Measurements from ENCODE around the gene CORO2B.
A peak's percentile ranks its signal among the peaks of the same experiment; 100 is the strongest.

The CORO2B gene

GRCh38 chr15:68574629-68575028 is 4.2 kb upstream of the CORO2B start:
- no peak for DNase-seq

DNA sequence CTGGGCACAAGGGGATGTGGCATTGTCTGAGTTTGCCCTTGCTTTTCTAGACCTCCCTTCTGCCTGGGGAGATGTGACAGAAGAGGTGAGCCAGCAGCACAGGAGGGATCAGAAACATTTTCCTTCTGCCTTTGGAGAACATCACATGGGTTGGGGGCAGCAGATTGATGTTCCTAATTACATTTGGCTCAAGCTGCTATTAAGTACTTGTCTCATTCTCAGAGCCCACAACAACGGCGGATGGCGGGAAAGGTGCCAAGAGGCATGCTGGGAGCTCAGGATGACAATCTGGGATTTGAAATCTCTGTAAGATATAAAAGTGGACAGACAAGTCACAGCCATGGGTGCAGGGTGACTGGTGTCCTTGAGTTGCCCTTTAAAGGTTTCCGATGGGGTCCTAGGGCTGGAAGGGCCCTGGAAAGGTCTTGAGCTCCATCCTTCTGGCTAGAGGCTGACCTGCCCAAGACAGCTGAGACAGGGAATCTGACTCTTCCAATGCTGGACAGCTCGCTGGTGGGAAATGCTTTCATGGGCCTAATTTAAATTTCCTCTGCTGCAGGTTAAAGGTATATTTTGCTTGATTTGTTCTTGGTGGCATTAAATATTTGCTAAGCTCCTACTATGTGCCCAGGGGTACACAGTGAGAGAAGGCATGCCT is 2.4 kb upstream of the CORO2B start:
- no peak for DNase-seq

DNA sequence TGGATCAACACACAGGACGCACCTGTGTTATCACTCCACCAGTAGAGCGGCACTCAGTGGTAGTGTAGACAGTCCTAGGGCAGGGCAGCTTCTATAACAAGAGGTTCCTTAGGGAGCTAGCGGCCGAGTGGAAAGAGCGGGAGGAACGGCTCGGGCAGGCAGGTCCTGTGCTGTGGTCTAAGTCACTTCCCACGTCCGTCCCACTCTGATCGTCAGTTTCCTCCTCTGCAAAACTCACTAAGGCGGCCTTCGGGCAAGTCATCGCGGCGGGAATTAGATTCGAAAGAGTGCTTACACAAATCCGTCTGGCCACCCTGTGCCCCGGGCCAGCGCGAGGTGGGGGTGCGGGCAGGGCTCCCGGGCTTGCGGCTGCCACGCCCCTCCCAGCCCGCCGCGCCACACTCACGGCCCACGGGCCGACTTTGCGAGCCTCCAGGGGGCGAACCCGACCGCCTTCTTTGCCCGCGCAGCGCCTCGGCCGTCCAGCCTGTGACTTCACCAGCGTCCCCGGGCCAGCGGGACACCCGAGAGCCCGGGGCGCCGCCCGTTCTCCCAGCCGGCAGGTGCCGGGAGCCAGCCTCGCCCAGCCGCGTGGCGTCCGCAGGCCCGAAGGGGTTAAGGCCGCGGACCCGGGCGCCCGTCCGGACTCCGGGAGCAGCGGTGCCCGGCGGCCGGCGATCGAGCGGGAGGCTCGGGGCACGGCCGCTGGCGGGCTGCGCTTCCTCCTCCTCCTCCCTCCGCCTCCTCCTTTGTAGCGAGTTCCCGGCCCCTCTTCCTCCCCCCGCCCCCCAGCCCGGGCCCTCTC is 416 bp upstream of the CORO2B start:
- DNase-seq = peak; percentile 19

DNA sequence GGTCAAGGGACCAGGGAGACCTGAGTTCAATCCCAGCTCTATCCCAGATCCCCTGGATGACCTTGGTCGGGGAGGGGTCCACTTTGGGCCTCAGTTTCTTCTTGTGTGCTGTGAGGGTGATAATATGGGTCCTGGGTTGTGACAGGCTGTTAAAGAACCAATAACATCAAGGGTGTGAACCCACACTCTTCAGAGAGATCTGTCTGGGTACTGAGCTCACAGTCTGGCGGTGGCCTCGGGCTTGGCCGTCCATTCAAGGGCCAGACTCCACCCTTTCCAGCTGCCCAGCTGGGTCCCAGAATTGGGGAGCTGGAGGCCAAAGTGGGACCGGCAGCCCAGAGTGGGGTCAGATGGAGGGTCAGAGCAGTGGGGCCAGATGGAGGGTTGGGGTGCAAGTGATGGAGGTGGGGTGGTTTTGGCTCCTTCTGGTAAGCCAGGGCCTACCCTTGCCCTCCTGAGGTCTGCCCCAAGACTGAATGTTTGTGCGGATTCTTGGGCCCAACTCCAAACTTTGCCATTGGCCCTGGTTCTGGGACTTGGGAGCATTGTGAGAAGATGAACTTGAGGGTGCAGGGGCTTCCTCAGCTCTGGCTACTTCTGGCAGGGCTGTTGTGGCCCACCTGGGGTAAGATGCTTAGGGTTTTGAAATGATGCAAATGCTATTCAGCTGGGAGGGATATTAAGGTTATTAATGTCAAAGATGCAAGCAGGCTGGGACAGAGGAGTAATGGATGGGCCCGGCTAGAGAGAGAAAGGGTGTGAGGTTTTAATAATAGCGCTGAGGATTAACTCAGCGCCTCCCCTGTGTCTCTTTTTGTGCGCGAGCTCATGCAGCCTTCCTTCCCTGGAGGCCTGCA is 1.5 kb downstream of the CORO2B start:
- no peak for DNase-seq

DNA sequence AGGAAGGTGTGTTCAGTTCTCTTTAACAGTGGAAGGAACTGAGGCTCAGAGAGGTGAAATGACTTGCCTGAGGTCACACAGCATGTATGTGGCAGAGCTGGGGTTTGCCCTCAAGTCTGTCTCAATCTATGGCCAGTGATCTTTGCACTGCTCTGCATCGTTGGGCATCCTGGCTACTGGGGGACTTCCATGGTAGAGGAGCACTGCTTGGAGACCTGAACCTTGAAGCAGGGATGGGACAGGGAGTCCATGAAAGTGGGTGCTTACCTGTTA is 2.0 kb downstream of the CORO2B start:
- no peak for DNase-seq

- no peak for DNase-seq
Measured at GRCh38 chr15:68581725-68582124, 2.9 kb downstream of the CORO2B start.

DNA sequence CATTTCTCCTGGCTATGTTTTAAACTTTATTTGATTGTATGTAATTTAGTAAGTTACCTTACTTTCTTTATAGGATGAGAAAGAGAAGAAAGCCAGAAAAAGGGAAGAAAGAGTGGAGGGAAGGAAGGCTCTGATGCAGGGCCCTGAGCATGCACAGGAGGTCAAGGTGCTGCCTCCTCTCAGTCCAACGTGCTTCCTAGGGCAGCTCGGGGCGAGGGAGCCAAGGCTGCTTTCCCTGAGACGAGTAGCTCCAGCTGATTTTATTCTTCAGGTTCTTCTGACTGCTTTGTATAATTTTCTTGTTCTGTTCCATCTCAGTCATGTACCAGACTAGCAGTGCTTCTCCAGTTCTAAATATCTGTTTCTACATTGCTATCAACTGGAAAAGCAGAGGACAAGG is 3.4 kb downstream of the CORO2B start:
- no peak for DNase-seq

DNA sequence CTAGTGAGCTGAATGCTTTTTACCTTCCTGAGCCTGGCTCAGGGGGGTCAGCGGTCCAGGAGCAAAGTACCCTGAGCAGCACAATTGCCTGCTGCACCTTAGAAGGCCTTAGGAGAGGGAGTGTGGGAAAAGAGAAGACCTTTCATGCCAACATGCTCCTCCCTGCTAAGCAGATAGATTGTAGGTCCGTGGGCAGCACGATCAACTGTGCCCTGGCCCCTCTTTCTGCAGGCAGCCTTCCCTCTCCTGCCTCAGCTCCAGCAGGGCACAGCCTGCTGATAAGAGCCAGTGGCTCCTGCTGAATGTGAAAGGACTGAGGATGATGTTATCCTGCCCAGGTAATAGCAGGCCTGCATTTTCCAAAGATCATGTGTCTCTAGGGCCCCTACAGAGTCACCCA is 4.1 kb downstream of the CORO2B start:
- no peak for DNase-seq

- no peak for DNase-seq
Measured at GRCh38 chr15:68583321-68583720, 4.5 kb downstream of the CORO2B start.

DNA sequence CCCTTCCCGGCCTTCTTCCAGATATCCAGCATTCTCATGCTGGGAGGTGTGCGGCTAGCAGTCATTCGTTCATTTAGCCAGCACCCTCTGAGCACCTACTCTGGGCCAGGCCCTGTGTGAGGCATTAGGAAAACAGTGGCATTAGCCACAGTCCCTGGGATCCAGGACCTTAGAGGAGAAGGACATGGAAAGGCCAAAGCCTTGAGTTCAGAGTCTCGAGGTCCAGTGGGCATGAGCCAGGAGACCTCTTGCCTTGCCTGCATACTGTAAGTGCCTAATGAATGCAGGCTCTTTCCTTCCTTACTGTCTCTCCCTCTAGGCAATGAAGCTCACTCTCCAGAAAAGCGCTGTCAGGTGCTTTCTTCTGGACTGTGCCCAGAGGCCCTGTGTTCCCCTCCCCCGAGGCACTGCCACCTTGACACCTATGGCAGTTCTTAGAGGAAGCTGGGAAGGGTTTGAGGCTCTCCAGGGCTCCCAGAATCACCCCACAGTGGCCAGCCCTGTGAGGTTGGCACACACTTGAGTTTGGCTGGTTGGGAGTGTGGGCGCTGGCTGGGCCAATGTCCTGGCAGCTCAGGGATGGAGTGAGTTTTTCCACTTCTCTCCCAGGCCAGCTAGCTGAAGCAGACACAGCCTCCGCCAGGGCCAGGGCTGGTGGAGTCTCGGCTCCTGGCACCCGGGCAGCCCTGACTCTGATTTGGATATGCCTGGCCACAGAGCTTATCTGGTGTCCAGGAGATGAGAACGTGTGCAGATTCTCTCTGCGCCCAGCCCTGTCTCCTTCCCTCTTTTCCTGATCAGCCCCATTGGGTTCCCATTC is 5.4 kb downstream of the CORO2B start:
- DNase-seq = no peak

- no peak for DNase-seq
Measured at GRCh38 chr15:68584756-68585573, 6.2 kb downstream of the CORO2B start.

GRCh38 chr15:68585574-68586273 is 6.9 kb downstream of the CORO2B start:
- DNase-seq = no peak

GRCh38 chr15:68586274-68586961 is 7.6 kb downstream of the CORO2B start:
- DNase-seq = no peak

DNA sequence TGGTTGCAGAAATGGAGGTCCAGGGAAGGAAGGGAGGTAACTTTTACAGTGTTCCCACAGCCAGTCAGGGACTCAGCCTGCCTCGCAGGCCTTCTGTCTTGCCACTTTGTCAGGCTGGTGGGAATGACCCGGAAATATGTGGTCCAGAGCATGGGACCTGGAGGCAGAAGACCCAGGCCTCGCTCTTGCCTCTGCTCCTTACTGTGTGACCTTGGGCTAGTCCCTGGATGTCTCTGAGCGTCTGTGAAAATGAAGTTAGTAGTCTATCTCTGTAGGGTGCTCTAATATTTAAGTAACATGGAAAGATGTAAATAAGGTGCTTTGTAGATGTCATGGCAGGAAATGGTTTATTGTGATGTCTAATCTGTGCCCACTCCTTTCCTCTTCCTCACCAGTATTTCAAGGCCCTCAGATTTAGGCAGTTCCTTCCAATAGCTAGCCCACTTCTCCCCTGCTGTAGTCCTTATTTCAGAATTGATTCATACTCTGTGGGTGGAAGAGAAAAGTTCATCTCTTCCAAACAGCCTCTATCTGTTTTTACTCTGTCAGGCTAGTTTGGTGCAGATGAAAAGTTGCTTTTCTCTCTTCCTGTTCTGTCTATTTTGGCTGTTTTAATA is 9.1 kb downstream of the CORO2B start:
- DNase-seq = no peak

- DNase-seq = no peak
Measured at GRCh38 chr15:68589053-68589452, 10.3 kb downstream of the CORO2B start.

GRCh38 chr15:68589783-68590710 is 11.3 kb downstream of the CORO2B start:
- DNase-seq = no peak

DNA sequence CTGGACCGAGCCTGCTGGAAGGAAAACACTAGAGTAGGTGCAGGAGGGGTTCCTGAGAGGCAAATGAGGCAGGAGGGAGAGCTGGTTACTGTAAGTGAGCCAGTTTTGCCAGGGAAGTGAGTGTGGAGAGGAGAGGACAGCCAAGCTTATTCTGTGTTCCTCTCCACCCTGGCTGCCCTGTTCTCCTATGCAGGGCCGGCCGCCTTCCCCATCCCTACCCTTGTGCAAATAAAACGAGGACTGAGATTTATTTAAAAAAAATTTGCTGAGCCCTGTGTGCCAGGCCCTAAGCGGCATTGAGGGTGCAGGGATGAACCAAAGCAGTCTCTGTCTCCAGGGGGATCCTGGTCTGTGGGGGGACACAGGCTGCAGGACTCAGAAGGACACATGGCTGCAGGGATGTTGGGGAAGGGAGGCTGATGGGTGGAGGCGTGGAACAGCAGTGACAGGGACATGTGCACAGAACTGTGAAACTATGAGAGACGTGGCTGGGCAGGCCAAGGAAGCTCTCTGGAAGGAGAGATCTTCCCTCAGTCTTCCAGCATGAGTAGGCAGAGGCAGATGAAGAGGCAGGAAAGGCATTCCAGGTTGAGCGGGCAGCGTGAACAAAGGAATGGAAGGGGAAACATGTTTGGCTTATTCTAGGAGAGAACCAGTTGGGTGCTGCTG is 12.1 kb downstream of the CORO2B start:
- no peak for DNase-seq

DNA sequence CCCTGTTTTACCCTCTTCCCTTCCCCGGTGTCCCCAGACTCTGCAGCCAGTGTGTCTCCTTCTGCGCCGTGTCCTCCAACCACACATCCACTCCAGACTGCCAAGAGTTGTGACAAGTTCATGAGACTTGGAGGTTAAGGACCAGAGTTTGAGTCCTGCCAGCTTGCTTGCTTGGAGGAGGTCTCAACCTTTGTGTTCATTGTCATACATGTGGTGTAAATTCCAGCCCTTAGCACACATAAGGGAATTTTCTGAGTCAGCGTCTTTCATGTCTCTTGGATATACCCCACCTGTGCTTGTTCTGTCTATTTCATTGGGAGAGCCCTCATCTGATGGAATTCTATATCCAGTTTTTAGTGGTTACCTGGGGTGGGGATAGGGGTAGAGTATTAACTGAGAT is 13.3 kb downstream of the CORO2B start:
- no peak for DNase-seq

DNA sequence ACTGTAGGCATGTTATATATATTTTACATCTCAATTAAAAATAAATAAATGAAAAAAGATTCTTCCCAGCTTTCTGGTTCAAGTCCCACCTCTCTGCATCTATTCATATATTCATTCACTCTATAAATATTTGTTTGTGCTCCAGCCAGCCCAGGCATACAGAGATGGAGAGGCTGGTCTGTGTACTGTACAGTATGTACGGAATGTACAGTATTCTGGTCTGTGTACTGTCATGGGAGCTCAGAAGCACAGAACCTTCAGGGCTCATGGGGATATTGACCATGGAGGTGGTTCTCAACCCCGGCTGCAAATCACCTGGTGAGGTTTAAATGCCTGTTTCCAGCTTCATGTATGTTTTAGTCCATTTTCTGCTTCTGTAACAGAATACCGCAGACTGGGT is 13.8 kb downstream of the CORO2B start:
- no peak for DNase-seq

Measured in CD4-positive, alpha-beta T cell treated with Interleukin-6 for 4 hours (primary cell).